Measurements from ENCODE around the gene RALGAPA1. TPM values are rescaled to one million over a fixed set of nuclear protein-coding genes. Genes with fewer than 3 reads are reported as not detected.

RALGAPA1 gene
- total and polyA plus RNA-seq, 2 of the 13 experiments (the other 11 are each of a cell fraction or from before 2014, with no cell fraction given) = 65.0 to 89.2 TPM

GRCh38 chr14:35533357-35534207 lies 275.5 kb downstream of the RALGAPA1 start, which contains the start of gene INSM2 (continued):
- TF ChIP-seq ZBED4 (CRISPR knock-in tag; IDR thresholded peaks at IDR 0.05; ENCODE audit: borderline replicate concordance) (0 out of 2 replicates have a peak, but pooled peaks have one; percentile 4), MXD1 (CRISPR knock-in tag; IDR thresholded peaks at IDR 0.05) (peak; percentile 97), ZBTB14 (CRISPR knock-in tag; IDR thresholded peaks at IDR 0.05) (peak; percentile 76), ZNF619 (CRISPR knock-in tag; IDR thresholded peaks at IDR 0.05) (peak; percentile 50; the same call in 1 of the 2 replicates), ZNF879 (CRISPR knock-in tag; IDR thresholded peaks at IDR 0.05) (peak; percentile 85; the same call in 1 of the 2 replicates), ZNF503 (CRISPR knock-in tag; IDR thresholded peaks at IDR 0.05) (no peak), ZNF567 (CRISPR knock-in tag; IDR thresholded peaks at IDR 0.05; ENCODE audit: borderline replicate concordance) (no peak; the same call in 1 of the 2 replicates), ZNF800 (CRISPR knock-in tag; IDR thresholded peaks at IDR 0.05) (peak; percentile 91), SSRP1 (CRISPR knock-in tag; IDR thresholded peaks at IDR 0.05) (peak; percentile 64; the same call in 1 of the 2 replicates), HMG20A (CRISPR knock-in tag; IDR thresholded peaks at IDR 0.05; ENCODE audit: borderline replicate concordance) (no peak), ZNF549 (CRISPR knock-in tag; IDR thresholded peaks at IDR 0.05) (peak; percentile 72), CBX1 (IDR thresholded peaks at IDR 0.05; ENCODE audit: low read depth) (no peak), FOXA3 (CRISPR knock-in tag; IDR thresholded peaks at IDR 0.05) (no peak; the same call in 1 of the 2 replicates), ZNF7 (CRISPR knock-in tag; IDR thresholded peaks at IDR 0.05) (peak; percentile 17; the same call in 1 of the 2 replicates), ZNF543 (CRISPR knock-in tag; IDR thresholded peaks at IDR 0.05) (peak; percentile 93)
